ENCODE results near the gene ERBB2. TPM values are rescaled to one million over a fixed set of nuclear protein-coding genes. Genes with fewer than 3 reads are reported as not detected.

The ERBB2 gene
- polyA plus RNA-seq, 4 donors = 43.0 to 208 (median 69.7) TPM

DNA sequence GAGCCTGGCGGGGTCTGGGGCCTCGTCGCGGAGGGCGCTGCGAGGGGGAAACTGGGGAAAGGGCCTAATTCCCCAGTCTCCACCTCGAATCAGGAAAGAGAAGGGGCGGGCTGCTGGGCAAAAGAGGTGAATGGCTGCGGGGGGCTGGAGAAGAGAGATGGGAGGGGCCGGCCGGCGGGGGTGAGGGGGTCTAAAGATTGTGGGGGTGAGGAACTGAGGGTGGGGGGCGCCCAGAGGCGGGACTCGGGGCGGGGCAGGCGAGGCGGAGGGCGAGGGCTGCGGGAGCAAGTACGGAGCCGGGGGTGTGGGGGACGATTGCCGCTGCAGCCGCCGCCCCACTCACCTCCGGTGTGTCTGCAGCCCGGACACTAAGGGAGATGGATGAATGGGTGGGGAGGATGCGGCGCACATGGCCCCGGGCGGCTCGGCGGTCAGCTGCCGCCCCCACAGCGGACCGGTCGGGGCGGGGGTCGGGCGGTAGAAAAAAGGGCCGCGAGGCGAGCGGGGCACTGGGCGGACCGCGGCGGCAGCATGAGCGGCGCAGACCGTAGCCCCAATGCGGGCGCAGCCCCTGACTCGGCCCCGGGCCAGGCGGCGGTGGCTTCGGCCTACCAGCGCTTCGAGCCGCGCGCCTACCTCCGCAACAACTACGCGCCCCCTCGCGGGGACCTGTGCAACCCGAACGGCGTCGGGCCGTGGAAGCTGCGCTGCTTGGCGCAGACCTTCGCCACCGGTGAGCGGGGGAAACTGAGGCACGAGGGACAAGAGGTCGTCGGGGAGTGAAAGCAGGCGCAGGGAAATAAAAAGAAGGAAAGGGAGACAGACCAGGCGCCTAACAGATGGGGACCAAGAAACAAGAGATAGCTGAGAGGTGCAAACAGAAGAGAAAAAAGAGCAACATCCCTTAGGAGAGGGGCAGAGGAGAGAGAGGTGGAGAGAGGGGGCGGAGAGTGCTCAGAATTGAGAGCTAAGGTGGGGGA is 31.6 kb upstream of the ERBB2 start, which contains the start of gene PNMT:
Gene PNMT (plus strand): TSS at position 509 of the 980 bp plus-strand sequence. CDS start 23 bp downstream, at position 532.
- 2% methylated on average over 41 to 85 of the region's 85 CpGs for WGBS, 3 donors
- FAIRE-seq (no peak), DNase-seq (peak; percentile 66 to 86)
- H3K27me3 ChIP-seq (ENCODE audit: control insufficient read depth in 3 of 3, insufficient read depth in 3 of 3, low read length in 3 of 3) = peaks cover 0 to 24% (median 3%) of the 10 kb centered on the region in 3 donors
- peaks cover 0 to 4% of the 10 kb centered on the region in 2 donors for H3K9me3 ChIP-seq (ENCODE audit: control insufficient read depth in 2 of 2, insufficient read depth in 1 of 2, low read depth in 1 of 2, low read length in 1 of 2)
- H3K4me1 ChIP-seq (ENCODE audit: control insufficient read depth in 3 of 3, insufficient read depth in 2 of 3, low read depth in 1 of 3, low read length in 2 of 3) = peaks cover 0 to 46% (median 9%) of the 10 kb centered on the region in 3 donors
- H3K4me3 ChIP-seq (ENCODE audit: low read depth in 1 of 3, low read length in 3 of 3) = peak within 1 kb of the TSS; percentile 19 to 47 (median 30)
- peaks cover 0 to 11% (median 0%) of the 10 kb centered on the region in 3 donors for H3K36me3 ChIP-seq (ENCODE audit: control insufficient read depth in 3 of 3, insufficient read depth in 2 of 3, low read depth in 1 of 3, low read length in 3 of 3)
- H3K27ac ChIP-seq (ENCODE audit: low read depth in 1 of 3, low read length in 2 of 3) = no peak within 1 kb of the TSS

DNA sequence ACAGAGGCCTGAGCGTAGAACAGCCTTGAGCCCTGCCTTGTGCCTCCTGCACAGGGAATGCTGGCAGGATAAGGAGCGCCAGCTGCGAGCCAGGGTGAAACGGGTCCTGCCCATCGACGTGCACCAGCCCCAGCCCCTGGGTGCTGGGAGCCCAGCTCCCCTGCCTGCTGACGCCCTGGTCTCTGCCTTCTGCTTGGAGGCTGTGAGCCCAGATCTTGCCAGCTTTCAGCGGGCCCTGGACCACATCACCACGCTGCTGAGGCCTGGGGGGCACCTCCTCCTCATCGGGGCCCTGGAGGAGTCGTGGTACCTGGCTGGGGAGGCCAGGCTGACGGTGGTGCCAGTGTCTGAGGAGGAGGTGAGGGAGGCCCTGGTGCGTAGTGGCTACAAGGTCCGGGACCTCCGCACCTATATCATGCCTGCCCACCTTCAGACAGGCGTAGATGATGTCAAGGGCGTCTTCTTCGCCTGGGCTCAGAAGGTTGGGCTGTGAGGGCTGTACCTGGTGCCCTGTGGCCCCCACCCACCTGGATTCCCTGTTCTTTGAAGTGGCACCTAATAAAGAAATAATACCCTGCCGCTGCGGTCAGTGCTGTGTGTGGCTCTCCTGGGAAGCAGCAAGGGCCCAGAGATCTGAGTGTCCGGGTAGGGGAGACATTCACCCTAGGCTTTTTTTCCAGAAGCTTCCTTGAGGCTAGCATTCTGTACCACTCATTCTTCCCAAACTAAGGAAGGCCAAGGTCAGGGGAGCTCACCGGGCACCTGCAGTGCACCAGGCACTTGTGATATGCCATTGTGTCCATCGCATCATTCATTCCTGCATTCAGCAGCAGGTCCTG is 29.7 kb upstream of the ERBB2 start:
- DNase-seq = no peak
- Histone ChIP-seq H3K4me3 (ENCODE audit: low read depth in 1 of 3, low read length in 3 of 3) (no peak overlapping the region), H3K27ac (ENCODE audit: low read depth in 1 of 3, low read length in 2 of 3) (no peak overlapping the region), H3K4me1 (ENCODE audit: control insufficient read depth in 3 of 3, insufficient read depth in 2 of 3, low read depth in 1 of 3, low read length in 2 of 3) (peaks cover 0 to 49% (median 5%) of the 10 kb centered on the region in 3 donors), H3K27me3 (ENCODE audit: control insufficient read depth in 3 of 3, insufficient read depth in 3 of 3, low read length in 3 of 3) (peaks cover 0 to 24% (median 3%) of the 10 kb centered on the region in 3 donors), H3K36me3 (ENCODE audit: control insufficient read depth in 3 of 3, insufficient read depth in 2 of 3, low read depth in 1 of 3, low read length in 3 of 3) (peaks cover 0 to 17% (median 0%) of the 10 kb centered on the region in 3 donors), H3K9me3 (ENCODE audit: control insufficient read depth in 2 of 2, insufficient read depth in 1 of 2, low read depth in 1 of 2, low read length in 1 of 2) (peaks cover 0 to 4% of the 10 kb centered on the region in 2 donors)
- FAIRE-seq = no peak
- WGBS, 3 donors = 87 to 90% (median 89%) methylated on average over 20 to 23 of the region's 23 CpGs

DNA sequence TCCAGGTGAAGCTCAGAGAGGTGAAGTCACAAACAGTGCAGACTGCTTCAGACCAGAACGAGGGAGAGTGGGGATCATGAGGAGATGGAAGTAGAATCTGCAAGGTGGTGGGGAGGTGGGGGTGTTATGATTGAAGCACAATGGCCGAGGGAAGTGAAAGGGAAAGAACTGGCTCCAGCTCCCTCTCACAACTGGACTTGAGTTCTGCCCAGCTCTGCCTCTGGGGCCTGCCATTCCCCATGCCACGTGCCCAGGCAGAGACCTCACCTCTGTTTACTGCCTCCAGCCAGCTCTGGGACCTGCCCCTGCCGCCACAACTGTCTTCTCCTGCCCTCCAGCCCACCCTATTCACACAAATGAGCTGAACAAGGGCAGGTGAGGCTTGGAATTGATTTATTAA is 29.1 kb upstream of the ERBB2 start:
- H3K36me3 ChIP-seq (ENCODE audit: control insufficient read depth in 3 of 3, insufficient read depth in 2 of 3, low read depth in 1 of 3, low read length in 3 of 3) = peaks cover 0 to 18% (median 0%) of the 10 kb centered on the region in 3 donors
- peaks cover 0 to 55% (median 5%) of the 10 kb centered on the region in 3 donors for H3K4me1 ChIP-seq (ENCODE audit: control insufficient read depth in 3 of 3, insufficient read depth in 2 of 3, low read depth in 1 of 3, low read length in 2 of 3)
- H3K4me3 ChIP-seq (ENCODE audit: low read depth in 1 of 3, low read length in 3 of 3) = no peak overlapping the region
- DNase-seq (no peak), FAIRE-seq (no peak)
- 52 to 64% (median 63%) methylated on average over 4 of the region's 4 CpGs for WGBS, 3 donors
- H3K27me3 ChIP-seq (ENCODE audit: control insufficient read depth in 3 of 3, insufficient read depth in 3 of 3, low read length in 3 of 3) = peaks cover 0 to 24% (median 3%) of the 10 kb centered on the region in 3 donors
- peaks cover 0 to 4% of the 10 kb centered on the region in 2 donors for H3K9me3 ChIP-seq (ENCODE audit: control insufficient read depth in 2 of 2, insufficient read depth in 1 of 2, low read depth in 1 of 2, low read length in 1 of 2)
- no peak overlapping the region for H3K27ac ChIP-seq (ENCODE audit: low read depth in 1 of 3, low read length in 2 of 3)

DNA sequence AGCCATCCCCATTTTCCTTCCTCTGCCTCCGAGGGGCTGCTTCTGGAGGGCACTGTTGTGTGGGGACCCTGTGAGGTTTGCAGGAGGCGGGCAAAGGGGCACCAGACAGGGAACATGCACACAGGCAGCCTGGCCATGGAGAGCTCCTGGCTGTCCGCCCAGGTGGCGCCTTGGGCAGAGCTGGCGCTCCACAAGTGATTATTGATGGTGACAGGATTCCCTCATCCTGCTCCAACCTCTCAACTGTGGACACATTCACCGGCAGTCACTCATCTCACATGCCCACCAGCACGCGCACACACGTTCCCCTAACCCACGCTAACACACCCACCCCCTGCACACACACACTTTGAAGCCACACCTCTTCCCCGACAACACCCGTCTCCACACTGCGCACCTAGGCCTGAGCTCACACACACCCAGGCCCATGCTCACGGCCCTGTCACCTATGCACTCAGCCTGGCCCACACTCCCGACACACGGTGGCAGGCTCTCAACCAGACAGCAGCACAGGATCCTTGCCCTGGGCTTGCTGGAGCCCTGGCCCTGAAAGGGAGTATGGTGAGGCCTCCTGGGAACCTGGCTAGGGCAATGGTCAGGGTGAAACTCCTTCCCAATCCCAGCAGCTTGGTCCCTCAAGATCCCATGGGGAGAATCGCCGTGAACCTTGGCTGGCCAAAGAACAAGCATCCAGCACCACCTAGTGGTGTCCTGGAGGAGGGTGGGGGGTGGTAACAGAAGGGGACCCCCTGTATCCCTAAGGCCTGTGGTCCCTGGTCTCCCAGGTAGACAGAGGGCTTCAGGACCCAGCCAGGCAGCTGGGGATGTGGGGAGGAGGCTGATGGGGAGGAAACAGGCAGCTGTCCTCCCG is 28.0 kb upstream of the ERBB2 start:
- peaks cover 0 to 29% (median 0%) of the 10 kb centered on the region in 3 donors for H3K36me3 ChIP-seq (ENCODE audit: control insufficient read depth in 3 of 3, insufficient read depth in 2 of 3, low read depth in 1 of 3, low read length in 3 of 3)
- WGBS, 3 donors = 17 to 45% (median 23%) methylated on average over 19 of the region's 19 CpGs
- H3K27me3 ChIP-seq (ENCODE audit: control insufficient read depth in 3 of 3, insufficient read depth in 3 of 3, low read length in 3 of 3) = peaks cover 0 to 14% (median 2%) of the 10 kb centered on the region in 3 donors
- DNase-seq (peak; percentile 81 to 84), FAIRE-seq (no peak)
- no peaks in the 10 kb centered on the region for H3K9me3 ChIP-seq (ENCODE audit: control insufficient read depth in 2 of 2, insufficient read depth in 1 of 2, low read depth in 1 of 2, low read length in 1 of 2)
- H3K4me3 ChIP-seq (ENCODE audit: low read depth in 1 of 3, low read length in 3 of 3) = no peak overlapping the region
- H3K27ac ChIP-seq (ENCODE audit: low read depth in 1 of 3, low read length in 2 of 3) = peak overlapping the region in 2 of 3 donors; percentile 21 to 51
- H3K4me1 ChIP-seq (ENCODE audit: control insufficient read depth in 3 of 3, insufficient read depth in 2 of 3, low read depth in 1 of 3, low read length in 2 of 3) = peaks cover 2 to 59% (median 8%) of the 10 kb centered on the region in 3 donors

DNA sequence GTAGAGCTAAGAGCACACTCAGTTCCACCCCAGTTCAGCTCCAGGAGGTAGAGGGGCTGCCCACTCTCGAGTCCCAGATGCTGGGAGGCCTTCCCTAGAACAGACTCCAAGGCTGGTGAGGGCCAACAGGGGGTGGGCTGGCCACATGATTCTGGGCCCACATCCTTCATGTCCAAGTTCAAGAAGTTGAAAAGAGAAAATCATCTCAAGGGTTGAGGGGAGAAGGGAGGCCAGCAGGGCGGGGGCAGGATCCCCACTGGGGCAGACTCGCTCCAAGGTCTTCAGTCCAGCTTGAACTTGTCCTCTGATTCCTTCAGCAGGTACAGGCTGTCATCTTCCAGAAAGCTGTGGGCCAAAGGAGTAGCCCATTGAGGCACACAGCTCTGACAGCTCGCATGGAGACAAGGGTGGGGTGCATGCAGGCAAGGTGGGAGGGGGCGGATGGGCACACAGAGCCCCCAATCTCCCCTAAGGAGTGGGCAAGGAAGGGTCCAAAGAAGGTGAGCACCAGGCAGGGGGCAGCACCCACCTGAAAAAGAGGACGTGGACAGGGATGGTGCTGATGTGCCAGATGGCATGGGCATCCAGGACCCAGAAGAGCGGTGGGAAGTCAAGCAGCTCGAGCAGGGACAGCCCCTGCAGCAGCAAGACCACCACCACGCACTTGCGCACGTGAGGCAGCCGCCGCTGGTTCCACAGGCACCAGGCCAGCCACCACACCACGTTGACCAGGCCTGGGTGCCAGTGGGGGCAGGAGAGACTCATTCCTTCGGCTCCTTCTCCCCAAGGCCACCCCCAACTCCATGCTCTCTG is 27.1 kb upstream of the ERBB2 start:
- DNase-seq (no peak), FAIRE-seq (no peak)
- Histone ChIP-seq H3K4me1 (ENCODE audit: control insufficient read depth in 3 of 3, insufficient read depth in 2 of 3, low read depth in 1 of 3, low read length in 2 of 3) (peaks cover 2 to 59% (median 6%) of the 10 kb centered on the region in 3 donors), H3K27ac (ENCODE audit: low read depth in 1 of 3, low read length in 2 of 3) (peak overlapping the region in 2 of 3 donors; percentile 21 to 51), H3K9me3 (ENCODE audit: control insufficient read depth in 2 of 2, insufficient read depth in 1 of 2, low read depth in 1 of 2, low read length in 1 of 2) (no peaks in the 10 kb centered on the region), H3K36me3 (ENCODE audit: control insufficient read depth in 3 of 3, insufficient read depth in 2 of 3, low read depth in 1 of 3, low read length in 3 of 3) (peaks cover 0 to 36% (median 0%) of the 10 kb centered on the region in 3 donors), H3K4me3 (ENCODE audit: low read depth in 1 of 3, low read length in 3 of 3) (no peak overlapping the region), H3K27me3 (ENCODE audit: control insufficient read depth in 3 of 3, insufficient read depth in 3 of 3, low read length in 3 of 3) (peaks cover 0 to 7% (median 2%) of the 10 kb centered on the region in 3 donors)
- 78 to 83% (median 81%) methylated on average over 10 to 15 of the region's 15 CpGs for WGBS, 3 donors

DNA sequence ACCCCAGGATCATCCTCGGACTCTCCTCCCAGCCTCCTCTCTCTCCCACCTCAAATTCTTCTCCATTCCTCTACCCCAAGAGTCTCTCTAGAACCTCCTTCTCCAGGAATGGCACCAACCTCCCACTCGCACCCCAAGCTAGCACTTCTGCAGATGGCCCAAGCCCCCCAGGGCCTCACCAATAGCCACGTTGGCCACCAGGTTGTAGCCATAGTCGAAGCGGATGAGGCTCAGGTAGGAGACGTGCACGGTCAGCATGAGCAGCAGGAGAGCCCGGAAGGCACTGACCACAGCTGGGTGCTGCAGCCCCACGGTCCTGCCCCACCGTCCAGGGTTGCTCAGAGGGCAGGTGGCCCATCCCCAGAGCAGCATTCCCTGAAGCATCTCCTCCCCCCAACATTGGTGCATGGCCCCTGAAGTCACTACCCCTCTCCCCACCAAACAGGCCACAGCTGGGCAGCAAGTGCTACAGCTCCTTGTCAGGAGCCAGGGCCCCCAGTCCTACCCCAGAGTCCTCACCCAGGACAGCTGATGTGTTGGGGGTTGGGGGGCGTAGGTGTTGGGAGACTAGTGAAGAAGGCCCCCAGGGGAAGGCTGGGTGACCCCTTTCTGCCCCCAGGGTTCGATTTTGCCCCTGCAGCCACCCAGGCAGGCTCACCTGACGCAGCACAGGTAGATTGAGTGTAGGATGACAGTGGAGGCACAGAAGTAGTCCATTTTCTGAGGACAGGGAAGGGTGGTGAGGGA is 26.4 kb upstream of the ERBB2 start:
- H3K4me1 ChIP-seq (ENCODE audit: control insufficient read depth in 3 of 3, insufficient read depth in 2 of 3, low read depth in 1 of 3, low read length in 2 of 3) = peaks cover 2 to 64% (median 11%) of the 10 kb centered on the region in 3 donors
- 82 to 84% (median 83%) methylated on average over 13 of the region's 13 CpGs for WGBS, 3 donors
- no peaks in the 10 kb centered on the region for H3K9me3 ChIP-seq (ENCODE audit: control insufficient read depth in 2 of 2, insufficient read depth in 1 of 2, low read depth in 1 of 2, low read length in 1 of 2)
- peaks cover 0 to 38% (median 0%) of the 10 kb centered on the region in 3 donors for H3K36me3 ChIP-seq (ENCODE audit: control insufficient read depth in 3 of 3, insufficient read depth in 2 of 3, low read depth in 1 of 3, low read length in 3 of 3)
- no peak overlapping the region for H3K4me3 ChIP-seq (ENCODE audit: low read depth in 1 of 3, low read length in 3 of 3)
- H3K27ac ChIP-seq (ENCODE audit: low read depth in 1 of 3, low read length in 2 of 3) = no peak overlapping the region
- FAIRE-seq = no peak
- peaks cover 0 to 5% (median 2%) of the 10 kb centered on the region in 3 donors for H3K27me3 ChIP-seq (ENCODE audit: control insufficient read depth in 3 of 3, insufficient read depth in 3 of 3, low read length in 3 of 3)
- DNase-seq = no peak
